GM19397 (cell line): ENCODE data around the gene LCN9.

Source experiments
- ATAC-seq: cut with Tn5 transposase; IDR thresholded peaks from one replicate; pipeline ENCODE4 v1.9.1; 2021; ENCODE audit warnings: mild to moderate bottlenecking, moderate library complexity; ENCODE audit not compliant: unreplicated experiment

Gene LCN9

DNA sequence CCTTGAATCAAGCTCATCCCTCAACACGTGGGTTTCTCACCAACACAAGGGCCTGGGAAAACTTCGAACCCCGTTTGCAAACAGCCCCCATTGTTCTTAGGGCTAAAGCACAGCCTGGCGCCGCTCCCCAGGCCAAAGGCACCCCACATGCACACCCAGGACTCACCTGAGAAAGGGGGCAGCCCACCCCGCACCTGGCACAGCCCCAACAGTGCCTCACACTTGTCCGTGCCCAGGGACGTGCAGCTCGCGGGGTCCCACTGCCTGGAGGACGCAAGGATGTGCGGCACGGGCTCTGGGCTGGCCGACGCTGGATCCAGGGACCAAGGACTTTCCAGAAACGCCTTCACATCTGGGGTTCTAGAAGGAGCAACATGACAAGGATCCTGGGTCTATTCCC lies 33.3 kb downstream of the LCN9 start:
- no peak for ATAC-seq

DNA sequence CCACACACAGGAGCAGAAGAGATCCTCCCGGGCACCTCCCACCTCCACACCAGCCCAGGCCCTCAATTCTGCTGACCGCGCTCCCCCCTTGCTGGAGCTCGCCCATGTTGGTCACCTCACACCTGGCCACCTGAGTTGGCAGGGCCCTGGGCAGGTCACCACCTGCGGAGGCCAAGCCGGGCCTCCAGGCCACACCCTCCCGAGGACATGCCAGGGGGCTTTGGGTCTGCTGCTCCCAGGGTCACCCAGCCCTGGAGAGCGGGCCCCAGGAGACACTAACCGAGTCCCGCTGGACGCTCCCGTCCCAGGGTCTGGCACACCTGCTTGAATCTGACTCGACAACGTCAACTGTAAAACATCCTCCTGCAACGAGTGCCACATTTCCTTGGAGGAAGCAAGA lies 34.1 kb downstream of the LCN9 start:
- ATAC-seq: no peak

DNA sequence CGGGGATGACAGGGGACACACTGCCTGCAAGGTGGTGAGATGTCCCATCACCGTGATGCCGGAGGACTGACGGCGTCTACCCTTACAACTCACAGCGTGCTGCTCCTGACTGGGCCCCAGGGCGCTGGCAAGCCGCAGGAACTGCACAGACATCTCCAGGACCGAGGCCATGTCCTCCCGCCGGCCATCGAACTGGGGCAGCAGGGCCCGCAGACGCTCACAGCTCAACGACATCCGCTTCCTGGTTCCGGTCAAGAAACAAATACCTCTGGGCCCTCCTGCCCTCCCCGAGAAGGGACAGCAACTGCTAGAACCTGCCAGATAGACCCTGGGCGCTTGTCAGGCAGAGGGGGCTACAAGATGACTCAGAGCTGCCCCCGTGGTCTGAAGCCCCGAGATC lies 35.1 kb downstream of the LCN9 start:
- no peak for ATAC-seq

DNA sequence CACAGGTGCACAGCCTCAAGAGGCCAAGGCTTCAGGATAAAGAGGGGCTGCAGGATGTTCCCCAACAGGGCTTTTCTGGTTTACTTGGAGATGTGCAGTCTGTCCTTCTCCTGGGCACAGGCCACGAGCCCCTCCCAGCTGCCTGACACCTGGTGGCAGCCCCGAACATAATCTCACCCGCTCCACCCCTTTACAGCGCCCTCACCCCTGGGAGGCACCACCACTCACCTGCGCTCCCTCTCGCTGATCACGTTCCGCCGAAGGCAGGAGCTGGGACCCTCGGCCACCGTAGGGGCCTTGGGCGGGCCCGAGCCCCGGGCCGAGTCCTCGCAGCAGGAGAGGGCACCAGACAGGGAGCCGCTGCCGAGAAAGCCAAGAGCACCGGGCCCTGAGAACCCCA lies 35.7 kb downstream of the LCN9 start:
- no peak for ATAC-seq

DNA sequence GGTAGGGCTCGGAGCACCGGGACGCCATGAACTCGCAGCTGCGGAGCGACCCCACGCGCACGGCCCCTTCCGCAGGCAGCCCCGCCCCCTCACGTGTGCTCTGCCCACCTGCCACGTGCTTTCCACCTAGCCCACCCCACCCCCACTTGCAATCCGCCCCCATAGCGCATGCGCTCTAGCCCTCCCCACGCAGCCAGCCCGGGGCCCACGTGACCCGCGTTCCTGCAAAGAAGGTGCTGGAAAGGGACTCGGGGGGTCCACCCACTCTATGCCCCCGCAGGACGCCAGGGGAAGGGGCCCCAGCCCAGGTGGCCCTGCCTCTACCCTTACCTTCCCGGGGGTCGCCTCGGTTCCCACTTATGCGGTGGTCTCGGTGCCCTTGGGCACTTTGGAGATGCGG lies 36.3 kb downstream of the LCN9 start, which contains the start of gene SOHLH1:
Gene SOHLH1 (minus strand): TSS at position 42 of the 400 bp plus-strand sequence. CDS start 14 bp downstream, at position 28.
- no peak for ATAC-seq

DNA sequence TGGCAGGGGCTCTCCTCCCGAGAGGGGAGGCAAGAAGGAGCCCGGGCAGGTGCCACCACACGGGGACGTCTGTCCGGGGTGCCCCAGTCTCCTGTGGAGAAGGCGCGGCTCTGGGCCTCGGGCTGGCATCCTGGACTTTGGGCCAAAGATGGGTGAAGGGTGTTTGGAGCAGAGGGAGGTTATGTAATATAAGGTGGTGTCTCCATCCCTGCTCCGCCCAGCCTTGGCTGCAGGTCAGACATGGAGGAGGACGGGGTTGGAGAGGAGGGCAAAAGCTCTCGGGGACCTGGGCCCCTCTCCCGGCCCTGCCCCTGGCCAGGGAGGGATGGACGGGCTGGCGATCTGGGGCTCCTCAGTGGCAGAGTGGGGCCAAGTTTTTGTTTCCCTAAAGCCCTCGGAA lies 37.4 kb downstream of the LCN9 start:
- no peak for ATAC-seq

DNA sequence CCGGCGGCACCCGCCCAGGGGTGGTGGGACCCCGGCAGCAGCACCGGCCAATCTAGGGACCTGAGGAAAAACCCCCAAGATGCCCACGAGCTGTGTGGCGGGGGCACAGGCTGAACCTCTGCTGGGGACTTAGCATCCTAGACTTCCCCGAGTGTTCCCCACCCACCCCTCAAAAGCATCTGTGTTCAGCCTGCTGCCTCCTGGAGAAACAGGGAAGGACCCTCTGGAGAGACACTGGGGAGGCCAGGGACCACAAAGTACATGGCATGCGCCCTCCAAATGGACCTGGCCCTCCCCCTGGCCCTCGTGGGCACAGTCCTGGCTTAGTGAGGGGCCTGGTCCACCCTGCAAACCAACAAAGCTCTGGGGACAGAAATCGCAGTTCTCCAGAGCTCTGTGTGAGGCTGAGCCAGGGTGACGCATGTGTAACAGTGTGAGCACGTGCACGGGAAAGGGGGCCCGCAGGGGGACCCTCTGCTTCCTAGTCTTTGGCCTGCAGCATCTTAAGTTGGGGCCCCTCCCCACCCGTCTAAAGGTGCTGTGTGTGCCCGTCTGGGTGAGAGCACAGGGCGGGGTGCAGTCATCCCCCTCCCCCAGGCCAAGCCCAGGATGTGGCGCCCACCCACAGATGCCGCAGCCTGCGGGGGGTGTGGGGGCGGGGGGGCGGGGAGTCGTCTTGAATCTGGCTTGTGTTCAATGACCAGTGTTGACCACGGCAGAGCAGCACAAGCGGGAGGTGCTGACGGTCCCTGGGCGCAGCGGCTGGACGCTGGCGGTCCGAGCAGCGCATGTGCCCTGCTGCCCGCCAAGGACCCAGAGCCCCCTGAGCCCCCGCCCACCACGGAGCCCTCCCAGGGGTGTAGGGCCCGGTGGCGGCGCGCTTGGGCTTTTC lies 38.2 kb downstream of the LCN9 start:
- ATAC-seq: no peak

DNA sequence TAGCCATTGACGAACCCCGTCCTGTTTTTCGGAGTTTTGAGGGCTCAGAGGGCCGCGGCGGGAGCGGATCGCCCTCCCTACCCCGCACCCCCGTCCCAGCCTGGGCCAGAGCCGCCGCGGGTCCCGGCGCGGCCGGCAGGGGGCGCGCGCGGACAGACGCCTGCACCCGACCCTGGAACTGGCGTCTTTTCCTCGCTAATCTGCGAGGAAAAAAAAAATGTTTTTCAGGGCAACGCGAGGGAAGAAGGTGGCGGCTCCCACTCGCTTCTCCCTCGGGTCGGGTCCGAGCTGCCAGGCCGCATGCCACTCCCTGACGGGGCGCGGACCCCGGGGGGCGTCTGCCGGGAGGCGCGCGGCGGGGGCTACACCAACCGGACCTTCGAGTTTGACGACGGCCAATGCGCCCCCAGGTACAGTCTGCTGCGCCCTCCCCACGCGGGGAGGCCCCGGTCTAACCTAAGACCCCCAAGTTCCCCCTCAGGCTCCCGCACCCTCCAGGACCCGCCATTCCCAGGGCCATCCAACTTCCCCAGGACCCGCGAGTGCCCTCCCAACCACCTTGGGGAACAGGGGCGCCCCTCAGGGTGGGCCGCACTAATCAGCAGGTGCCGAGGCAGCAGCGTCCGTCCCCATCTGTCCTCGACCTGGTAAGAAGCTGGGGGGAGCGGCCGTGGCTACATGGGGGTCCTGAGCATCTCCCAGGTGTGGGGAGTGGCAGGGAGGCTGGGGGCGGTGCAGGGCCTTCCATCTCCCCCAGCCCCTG lies 39.0 kb downstream of the LCN9 start, which contains the start of gene KCNT1:
Gene KCNT1 (plus strand): TSS at position 227 of the 763 bp plus-strand sequence. CDS start 74 bp downstream, at position 301.
- ATAC-seq: no peak

DNA sequence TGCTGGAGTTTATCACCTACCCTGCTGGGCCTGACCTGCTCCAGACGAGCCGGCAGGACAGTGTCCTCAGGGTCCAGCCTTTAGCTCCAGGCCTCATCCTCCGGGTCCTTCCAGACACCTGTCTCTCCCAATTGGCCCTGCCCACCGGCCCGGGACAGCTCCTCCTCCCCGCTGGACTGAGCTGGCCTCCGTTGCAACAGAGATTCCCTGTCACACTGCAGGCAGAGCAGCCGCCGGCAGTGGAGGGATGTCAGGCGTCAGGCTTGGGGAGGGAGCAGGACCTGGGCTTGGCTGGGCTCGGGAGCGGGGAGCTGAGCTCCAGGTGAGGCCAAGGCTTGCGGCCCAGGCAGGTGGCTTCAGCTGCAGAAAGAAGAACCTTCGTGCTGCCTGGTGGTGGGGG lies 40.6 kb downstream of the LCN9 start:
- no peak for ATAC-seq

DNA sequence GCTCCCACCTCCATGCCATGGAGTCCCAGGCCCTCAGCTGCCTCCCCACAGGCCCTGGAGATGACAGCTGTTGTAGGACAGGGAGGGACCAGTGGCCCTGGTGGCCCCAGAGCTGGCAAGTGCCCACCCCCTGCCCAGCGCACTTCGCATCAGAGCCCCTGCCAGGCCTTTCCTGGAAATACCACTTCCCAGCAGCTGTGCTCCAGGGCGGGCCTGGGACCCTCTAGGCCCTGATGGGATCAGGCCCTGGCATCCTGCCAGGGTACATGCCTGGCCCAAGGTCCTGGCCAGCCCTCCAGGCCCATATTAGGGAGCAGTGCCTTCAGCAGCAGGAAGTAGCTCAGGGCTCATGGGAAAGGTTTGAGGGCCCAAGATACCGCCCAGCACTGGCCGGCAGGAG lies 41.4 kb downstream of the LCN9 start:
- no peak for ATAC-seq

DNA sequence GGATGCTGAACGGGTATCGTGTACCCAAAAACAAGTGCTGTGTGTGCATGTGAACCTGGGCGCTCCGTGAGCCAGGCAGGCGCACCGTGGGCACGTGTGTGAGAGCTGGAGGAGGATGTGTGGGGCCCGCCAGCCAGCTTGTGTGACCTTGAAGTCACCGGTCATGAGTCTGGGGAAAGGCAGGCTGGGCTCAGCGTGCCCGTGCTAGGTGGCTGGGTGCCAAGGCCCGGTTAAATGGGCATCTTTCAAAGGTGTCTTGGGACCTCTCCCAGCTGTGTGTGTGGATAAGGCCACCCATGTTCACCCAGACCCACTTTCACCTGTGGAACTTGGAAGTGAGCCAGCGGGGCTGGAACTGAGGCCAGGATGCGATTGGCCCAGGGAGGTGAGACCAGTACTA lies 42.3 kb downstream of the LCN9 start:
- ATAC-seq: no peak

DNA sequence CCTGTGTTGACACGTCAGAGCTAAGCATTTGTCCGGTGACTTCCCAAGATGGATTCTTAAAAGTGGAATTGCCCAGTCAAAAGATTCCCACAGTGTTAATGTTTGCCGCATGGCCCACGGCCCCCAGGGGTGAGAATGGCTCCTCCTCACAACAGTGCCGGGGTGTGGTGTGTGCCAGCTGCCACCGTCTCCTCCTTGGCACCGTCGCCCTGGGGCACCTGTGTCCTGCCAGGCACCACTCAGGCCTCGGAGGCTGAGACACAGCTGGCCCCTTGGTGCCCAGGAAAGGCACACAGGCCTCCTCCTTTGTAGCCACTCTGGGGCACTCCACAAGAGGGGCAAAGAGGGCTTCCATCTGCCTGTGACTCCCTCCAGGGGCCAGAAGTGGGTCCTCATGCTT lies 43.2 kb downstream of the LCN9 start:
- no peak for ATAC-seq

DNA sequence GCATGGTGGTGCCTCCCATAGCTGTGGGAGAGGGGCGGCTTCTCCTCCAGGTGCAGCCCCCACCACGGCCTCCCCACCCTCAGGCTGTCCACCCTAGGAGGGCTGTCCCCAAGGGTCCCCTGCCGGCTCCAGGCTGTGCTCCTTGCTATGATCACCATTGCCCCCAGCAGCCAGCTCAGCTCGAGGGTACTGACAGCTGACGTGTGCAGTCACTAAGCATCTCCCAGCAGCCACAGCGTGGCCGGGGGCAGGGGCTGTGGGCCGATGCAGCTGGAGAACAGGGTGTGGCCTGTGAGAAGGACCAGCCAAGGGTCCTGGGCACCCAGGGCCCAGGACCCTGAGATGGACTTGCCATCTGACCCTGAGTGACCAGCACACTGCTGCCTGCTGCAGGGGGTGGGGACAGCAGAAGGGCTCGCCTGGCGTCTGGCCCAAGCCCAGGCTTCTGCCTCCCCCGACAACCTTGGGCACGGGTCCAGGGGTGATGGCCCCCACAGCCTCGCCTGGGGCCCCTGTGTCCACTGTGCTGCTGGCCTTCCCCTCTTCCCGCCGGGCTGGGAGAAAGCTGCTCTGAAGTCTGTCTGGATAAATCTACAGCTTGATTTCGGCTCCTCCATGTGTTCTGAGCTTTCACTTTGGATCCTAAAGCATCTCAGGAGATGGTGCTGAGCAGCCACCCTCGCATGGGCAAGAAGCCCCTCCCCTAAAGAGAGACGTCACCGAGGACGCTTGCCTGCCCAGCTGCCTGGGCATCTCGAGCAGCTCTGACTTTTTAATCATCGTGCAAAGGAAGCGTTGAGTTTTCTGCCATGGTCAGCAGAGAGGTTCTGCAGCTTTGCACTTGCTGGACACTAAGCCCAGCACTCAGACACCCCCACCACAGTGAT lies 44.4 kb downstream of the LCN9 start:
- ATAC-seq: no peak

DNA sequence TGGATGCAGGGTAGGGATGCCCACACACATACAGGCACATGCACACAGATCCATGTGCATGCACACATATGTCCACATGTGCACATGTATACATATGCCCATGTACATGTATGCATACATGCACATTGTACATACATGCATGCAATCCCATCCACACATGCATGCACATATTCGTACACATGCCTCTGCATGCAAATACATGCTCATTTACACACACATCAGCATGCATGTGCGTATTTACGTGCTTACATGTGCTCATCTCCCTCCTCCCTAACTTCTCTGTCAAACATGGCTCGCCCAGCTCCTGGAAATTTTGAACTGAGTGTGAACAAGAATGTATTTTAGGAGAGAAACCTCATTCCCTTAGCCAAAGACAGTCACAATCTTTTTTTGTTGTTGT lies 45.1 kb downstream of the LCN9 start:
- ATAC-seq: no peak

DNA sequence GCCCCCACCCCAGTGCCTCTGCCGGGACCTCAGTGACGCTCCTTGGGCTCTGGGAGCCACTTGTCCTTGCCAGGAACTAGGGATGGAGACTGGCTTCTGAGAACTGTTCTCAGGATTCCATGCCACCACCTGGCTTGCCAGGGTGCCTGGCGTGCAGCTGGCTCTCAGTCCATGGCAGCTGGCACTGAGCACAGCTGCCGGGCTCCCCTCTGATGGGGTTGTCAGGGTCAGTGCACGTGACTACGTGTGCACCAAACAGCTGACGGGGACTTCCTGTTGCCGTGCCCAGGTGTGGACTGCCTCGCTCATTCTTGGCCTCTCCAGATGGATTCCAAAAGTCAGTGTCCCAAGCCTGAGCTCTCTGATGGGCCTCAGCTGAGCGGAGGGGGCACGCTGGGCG lies 48.3 kb downstream of the LCN9 start:
- no peak for ATAC-seq

DNA sequence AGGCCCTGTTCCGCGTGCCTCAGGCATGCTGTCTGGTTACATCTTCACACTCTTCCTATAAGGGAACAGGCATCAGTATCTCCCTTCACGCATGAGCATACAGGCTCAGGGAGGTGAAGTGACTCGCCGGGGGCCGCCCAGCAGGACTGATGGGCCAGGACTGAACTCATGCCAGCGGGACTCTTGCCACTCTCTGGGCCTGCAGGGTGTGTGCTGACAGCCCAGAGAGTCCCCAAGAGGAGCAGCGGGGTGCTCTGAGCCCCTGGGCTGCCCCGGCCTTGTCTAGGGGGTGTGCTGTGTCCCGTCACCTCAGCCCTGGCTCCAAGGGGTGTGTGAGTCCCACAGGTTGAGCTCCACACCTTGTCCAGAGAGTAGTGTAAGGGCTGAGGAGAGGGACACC lies 48.8 kb downstream of the LCN9 start:
- no peak for ATAC-seq

DNA sequence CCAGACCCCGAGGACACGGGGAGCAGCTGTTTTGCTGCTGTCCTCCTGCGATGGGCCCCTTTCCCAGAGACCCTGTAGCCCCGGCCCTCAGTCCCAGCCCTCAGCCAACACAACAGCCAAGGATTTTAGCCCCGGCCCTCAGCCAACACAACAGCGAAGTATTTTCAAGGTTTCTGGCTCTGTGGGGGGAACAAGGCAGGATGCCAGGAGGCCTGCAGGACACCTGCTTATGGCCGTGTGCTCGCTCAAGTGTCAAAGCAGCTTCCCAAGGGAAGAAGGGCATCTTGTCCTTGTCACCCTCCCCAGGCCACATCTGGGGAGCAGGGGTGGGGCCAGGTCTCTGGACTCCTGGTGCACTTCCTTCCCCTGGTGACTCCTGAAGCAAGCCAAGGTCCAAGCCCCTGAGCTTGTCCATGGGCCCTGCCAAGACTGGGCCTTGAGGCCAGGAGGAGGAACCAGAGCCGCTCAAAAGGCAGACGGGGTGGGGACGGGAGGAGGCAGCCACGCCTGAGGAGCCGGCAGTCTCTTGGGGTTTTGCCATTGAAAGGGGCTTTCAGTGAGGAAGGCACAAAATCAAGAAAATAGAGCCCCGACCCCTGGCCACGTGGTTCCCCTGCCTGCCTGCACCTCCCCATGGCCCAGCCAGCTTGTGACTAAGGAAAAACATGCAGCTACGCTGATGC lies 49.6 kb downstream of the LCN9 start:
- no peak for ATAC-seq

DNA sequence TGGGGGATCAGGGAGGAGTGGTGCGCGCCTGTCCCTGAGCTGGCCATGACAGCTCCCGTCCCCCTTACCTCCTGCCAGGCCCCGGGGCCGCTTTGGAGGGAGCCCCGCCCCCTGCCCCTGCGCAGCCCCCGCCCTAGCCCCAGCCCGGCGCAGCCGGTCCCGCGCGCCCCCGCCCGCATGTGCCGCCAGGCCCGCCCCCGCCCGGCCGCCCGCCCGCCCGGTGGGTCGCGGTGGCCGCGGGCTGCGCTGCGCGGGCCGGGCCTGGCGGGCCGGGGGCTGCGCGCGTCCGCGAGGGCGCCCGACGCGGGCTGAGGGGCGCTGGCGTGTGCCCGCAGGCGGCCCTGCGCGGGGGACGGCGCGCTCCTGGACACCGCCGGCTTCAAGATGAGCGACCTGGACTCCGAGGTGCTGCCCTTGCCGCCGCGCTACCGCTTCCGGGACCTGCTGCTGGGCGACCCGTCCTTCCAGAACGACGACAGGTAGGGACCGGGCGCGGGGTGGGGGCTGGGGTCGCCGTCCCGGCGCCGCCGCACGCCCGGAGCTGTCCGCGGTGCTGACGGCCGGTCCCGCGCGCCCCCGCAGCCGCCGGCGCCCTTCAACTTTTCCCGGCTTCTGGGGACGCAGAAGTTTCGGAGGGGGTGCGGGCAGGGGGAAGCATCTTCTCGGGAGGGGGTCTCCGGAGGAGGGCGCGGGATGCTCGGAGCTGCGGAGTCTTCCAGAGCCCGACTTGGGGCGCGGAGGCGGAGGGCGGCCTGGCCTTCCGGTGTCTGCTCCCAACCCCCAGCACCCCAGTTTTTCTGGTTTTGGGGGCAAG lies 51.3 kb downstream of the LCN9 start:
- ATAC-seq: no peak

DNA sequence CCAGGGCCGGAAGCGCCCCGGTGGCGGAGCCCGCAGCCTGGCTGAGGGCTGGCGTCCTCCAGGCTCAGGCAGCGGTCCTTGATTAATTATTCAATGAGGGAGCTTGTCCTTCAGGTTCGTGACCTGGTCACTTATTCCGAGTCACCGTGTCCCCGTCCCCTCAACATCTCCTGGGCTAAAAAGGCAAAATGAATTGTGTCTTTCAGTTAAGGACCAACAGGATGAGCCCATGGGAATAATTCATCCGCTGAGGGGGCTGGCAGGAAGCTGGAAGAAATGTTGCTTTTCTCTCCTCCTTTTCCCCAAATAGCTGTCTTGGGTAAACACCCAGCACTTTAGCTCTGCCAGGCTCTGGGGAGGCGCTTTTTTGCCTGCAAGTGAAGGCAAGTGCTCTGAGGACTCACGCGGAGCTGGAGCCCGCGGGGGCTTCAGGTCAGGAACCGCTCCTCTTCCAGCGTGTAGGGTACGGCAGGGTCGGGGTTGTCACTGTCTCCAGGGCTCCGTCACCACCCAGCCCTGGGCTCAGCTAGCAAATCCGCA lies 52.0 kb downstream of the LCN9 start:
- ATAC-seq: no peak
